ENCODE data around the gene PIP5K1B. TPM values are rescaled to one million over a fixed set of nuclear protein-coding genes. Genes with fewer than 3 reads are reported as not detected.

PIP5K1B gene
- total RNA-seq, 1 experiment from 2014 or later = not detected

DNA sequence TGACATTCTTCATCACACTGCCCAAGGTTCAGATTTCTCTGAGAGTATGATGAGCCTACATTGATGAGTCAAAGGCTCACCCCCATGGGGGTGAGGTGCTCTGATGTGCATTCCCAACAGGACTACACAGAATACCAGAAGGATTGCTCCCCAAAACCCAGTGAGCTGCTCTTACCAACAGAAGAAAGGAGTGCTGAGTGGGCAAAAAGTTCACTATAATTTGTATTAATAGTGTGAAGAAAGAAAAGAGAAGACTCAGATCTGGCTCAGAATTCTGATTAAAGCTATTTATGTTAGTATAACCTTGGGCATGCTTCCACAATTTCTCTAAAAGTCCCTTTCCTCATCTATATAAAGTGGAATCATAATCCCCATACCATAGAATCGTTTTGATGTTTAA lies 262.8 kb downstream of the PIP5K1B start:
- Histone ChIP-seq H3K4me3 (ENCODE audit: low read depth in 2 of 2, low read length in 2 of 2) (no peak overlapping the region), H3K27ac (ENCODE audit: low read length) (no peak overlapping the region), H3K9me3 (ENCODE audit: control insufficient read depth, insufficient read depth, low read depth, low read length) (no peaks in the 10 kb centered on the region), H3K36me3 (ENCODE audit: control insufficient read depth, insufficient read depth, low read length) (no peaks in the 10 kb centered on the region), H3K27me3 (ENCODE audit: control insufficient read depth, insufficient read depth, low read length) (no peaks in the 10 kb centered on the region), H3K4me1 (ENCODE audit: control insufficient read depth, insufficient read depth, low read length) (no peaks in the 10 kb centered on the region)
- in situ Hi-C loops (cut with HindIII; ENCODE audit: low pct_unique_long_range_greater_than_20kb, low sequenced_read_pairs) (no loop called here), intact Hi-C loops (cut with micrococcal nuclease; ENCODE audit: unreplicated experiment) (no loop called here)
- DNase-seq (ENCODE audit: low read depth, low spot score) (no peak), ATAC-seq (no peak)
- CTCF ChIA-PET = no interaction called here
- POLR2A ChIA-PET = no interaction called here
- BruUV-seq (replicated peaks) = no TSS peak
- TF ChIP-seq POLR2AphosphoS5 (IDR thresholded peaks at IDR 0.05; ENCODE audit: low read depth, low read length) (no peak), SIN3A (IDR thresholded peaks at IDR 0.05; ENCODE audit: borderline replicate concordance, insufficient read depth, low read depth, low read length) (no peak), TCF7L2 (IDR thresholded peaks at IDR 0.05; ENCODE audit: low read depth, low read length) (no peak)
- TF ChIP-seq, protein P1, sequence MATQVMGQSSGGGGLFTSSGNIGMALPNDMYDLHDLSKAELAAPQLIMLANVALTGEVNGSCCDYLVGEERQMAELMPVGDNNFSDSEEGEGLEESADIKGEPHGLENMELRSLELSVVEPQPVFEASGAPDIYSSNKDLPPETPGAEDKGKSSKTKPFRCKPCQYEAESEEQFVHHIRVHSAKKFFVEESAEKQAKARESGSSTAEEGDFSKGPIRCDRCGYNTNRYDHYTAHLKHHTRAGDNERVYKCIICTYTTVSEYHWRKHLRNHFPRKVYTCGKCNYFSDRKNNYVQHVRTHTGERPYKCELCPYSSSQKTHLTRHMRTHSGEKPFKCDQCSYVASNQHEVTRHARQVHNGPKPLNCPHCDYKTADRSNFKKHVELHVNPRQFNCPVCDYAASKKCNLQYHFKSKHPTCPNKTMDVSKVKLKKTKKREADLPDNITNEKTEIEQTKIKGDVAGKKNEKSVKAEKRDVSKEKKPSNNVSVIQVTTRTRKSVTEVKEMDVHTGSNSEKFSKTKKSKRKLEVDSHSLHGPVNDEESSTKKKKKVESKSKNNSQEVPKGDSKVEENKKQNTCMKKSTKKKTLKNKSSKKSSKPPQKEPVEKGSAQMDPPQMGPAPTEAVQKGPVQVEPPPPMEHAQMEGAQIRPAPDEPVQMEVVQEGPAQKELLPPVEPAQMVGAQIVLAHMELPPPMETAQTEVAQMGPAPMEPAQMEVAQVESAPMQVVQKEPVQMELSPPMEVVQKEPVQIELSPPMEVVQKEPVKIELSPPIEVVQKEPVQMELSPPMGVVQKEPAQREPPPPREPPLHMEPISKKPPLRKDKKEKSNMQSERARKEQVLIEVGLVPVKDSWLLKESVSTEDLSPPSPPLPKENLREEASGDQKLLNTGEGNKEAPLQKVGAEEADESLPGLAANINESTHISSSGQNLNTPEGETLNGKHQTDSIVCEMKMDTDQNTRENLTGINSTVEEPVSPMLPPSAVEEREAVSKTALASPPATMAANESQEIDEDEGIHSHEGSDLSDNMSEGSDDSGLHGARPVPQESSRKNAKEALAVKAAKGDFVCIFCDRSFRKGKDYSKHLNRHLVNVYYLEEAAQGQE (IDR thresholded peaks at IDR 0.05; ENCODE audit: insufficient read depth in 1 of 2, low read depth in 2 of 2, low read length in 1 of 2) = no peak
- TF ChIP-seq, protein P2, sequence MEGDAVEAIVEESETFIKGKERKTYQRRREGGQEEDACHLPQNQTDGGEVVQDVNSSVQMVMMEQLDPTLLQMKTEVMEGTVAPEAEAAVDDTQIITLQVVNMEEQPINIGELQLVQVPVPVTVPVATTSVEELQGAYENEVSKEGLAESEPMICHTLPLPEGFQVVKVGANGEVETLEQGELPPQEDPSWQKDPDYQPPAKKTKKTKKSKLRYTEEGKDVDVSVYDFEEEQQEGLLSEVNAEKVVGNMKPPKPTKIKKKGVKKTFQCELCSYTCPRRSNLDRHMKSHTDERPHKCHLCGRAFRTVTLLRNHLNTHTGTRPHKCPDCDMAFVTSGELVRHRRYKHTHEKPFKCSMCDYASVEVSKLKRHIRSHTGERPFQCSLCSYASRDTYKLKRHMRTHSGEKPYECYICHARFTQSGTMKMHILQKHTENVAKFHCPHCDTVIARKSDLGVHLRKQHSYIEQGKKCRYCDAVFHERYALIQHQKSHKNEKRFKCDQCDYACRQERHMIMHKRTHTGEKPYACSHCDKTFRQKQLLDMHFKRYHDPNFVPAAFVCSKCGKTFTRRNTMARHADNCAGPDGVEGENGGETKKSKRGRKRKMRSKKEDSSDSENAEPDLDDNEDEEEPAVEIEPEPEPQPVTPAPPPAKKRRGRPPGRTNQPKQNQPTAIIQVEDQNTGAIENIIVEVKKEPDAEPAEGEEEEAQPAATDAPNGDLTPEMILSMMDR (IDR thresholded peaks at IDR 0.05) = no peak

DNA sequence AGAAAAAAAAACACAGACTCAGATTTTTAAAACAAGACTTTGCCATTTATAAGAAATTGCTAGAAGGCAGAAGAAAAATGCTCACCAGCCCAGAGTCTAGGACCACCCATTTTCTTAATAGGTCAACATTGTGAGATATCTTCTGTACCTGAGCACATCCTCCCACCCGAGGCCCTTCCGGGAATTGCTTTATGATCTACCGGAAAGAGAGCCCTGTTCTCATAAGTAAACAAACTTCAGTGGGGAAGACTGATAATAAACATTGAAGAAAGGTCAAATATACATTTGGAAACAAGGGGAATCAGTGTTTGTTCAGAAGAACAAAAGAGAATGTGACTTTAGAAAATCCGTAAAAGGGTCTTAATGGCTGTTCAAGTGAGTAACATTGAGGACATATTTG lies 264.5 kb downstream of the PIP5K1B start:
- Histone ChIP-seq H3K4me1 (ENCODE audit: control insufficient read depth, insufficient read depth, low read length) (no peaks in the 10 kb centered on the region), H3K4me3 (ENCODE audit: low read depth in 2 of 2, low read length in 2 of 2) (no peak overlapping the region), H3K36me3 (ENCODE audit: control insufficient read depth, insufficient read depth, low read length) (no peaks in the 10 kb centered on the region), H3K9me3 (ENCODE audit: control insufficient read depth, insufficient read depth, low read depth, low read length) (no peaks in the 10 kb centered on the region), H3K27me3 (ENCODE audit: control insufficient read depth, insufficient read depth, low read length) (no peaks in the 10 kb centered on the region), H3K27ac (ENCODE audit: low read length) (no peak overlapping the region)
- intact Hi-C loops (cut with micrococcal nuclease; ENCODE audit: unreplicated experiment) (no loop called here), in situ Hi-C loops (cut with HindIII; ENCODE audit: low pct_unique_long_range_greater_than_20kb, low sequenced_read_pairs) (no loop called here)
- DNase-seq (ENCODE audit: low read depth, low spot score) (no peak), ATAC-seq (no peak)
- ChIA-PET POLR2A (no interaction called here), CTCF (no interaction called here)
- no TSS peak for BruUV-seq (replicated peaks)
- TF ChIP-seq POLR2AphosphoS5 (IDR thresholded peaks at IDR 0.05; ENCODE audit: low read depth, low read length) (no peak), SIN3A (IDR thresholded peaks at IDR 0.05; ENCODE audit: borderline replicate concordance, insufficient read depth, low read depth, low read length) (no peak), TCF7L2 (IDR thresholded peaks at IDR 0.05; ENCODE audit: low read depth, low read length) (no peak)
- TF ChIP-seq, protein P2 (IDR thresholded peaks at IDR 0.05) = no peak
- TF ChIP-seq, protein P1 (IDR thresholded peaks at IDR 0.05; ENCODE audit: insufficient read depth in 1 of 2, low read depth in 2 of 2, low read length in 1 of 2) = no peak
